H1 (cell line): Measurements from ENCODE around the gene STK39. TPM values are rescaled to one million over a fixed set of nuclear protein-coding genes. Genes with fewer than 3 reads are reported as not detected.

ENCODE experiments used
- CTCF ChIA-PET: fragments of 300-600 bp; sonication (Branson Sonifier 250); formaldehyde crosslinking; loops from one replicate; lab custom pipeline; 2021; ENCODE audit not compliant: partially characterized antibody; lab: Charles Lee
- POLR2A ChIA-PET: fragments of 300-600 bp; sonication (Branson Sonifier 250); formaldehyde crosslinking; loops from one replicate; lab custom pipeline; 2021; ENCODE audit warnings: inconsistent platforms; ENCODE audit not compliant: partially characterized antibody; lab: Charles Lee
- DNase-seq, 2 experiments: peaks; one replicate each; pipeline versions ENCODE4 v3.0.0 to v3.0.0-alpha.2; 2010 to 2022; ENCODE audit warnings: low spot score in 2 of 2, low read depth in 1 of 2, mixed read lengths in 1 of 2
- FAIRE-seq: peaks from 2 replicates; lab custom pipeline; 2011; peaks lifted over from hg19 to GRCh38; lab: Jason Lieb, UNC
- H2AFZ ChIP-seq: 2 replicates; pipeline ENCODE4 v1.8.1; 2012; ENCODE audit warnings: low read length, inconsistent platforms
- H2AK5ac ChIP-seq: 2 replicates; pipeline ENCODE4 v1.6.1; 2013; ENCODE audit warnings: low read depth, low read length
- H2BK120ac ChIP-seq: replicated peaks from 2 replicates; pipeline ENCODE3; 2013; ENCODE audit warnings: low read depth, low read length, inconsistent platforms
- H2BK12ac ChIP-seq: 2 replicates; pipeline ENCODE4 v1.6.1; 2013; ENCODE audit warnings: low read depth, low read length
- H2BK15ac ChIP-seq: 2 replicates; pipeline ENCODE4 v1.6.1; 2013; ENCODE audit warnings: low read length
- H2BK20ac ChIP-seq: 2 replicates; pipeline ENCODE4 v1.6.1; 2013; ENCODE audit warnings: low read length
- H2BK5ac ChIP-seq: 2 replicates; pipeline ENCODE4 v1.6.1; 2013; ENCODE audit warnings: low read depth, low read length
- H3K14ac ChIP-seq: 2 replicates; pipeline ENCODE4 v1.6.1; 2013; ENCODE audit warnings: inconsistent platforms; ENCODE audit not compliant: insufficient read length
- H3K18ac ChIP-seq: 2 replicates; pipeline ENCODE4 v1.6.1; 2013; ENCODE audit warnings: low read length; ENCODE audit errors: extremely low read depth
- H3K23ac ChIP-seq: 2 replicates; pipeline ENCODE4 v1.6.1; 2013; ENCODE audit warnings: inconsistent platforms; ENCODE audit not compliant: insufficient read length
- H3K23me2 ChIP-seq: 2 replicates; pipeline ENCODE4 v1.6.1; 2013; ENCODE audit warnings: low read depth, low read length
- H3K27ac ChIP-seq: 2 replicates; pipeline ENCODE4 v1.6.1; 2011; ENCODE audit warnings: low read depth, low read length, inconsistent platforms
- H3K27me3 ChIP-seq, 4 experiments: replicated peaks in 1 of 4; 1 replicate in 1 of 4; 2 replicates in 3 of 4; pipeline versions ENCODE4 v1.6.1 to v1.8.1; 2011 to 2013; ENCODE audit warnings: low read length in 3 of 4, mild to moderate bottlenecking in 3 of 4, inconsistent platforms in 2 of 4, mixed read lengths in 2 of 4, moderate library complexity in 1 of 4; ENCODE audit not compliant: control insufficient read depth in 3 of 4, insufficient read depth in 3 of 4; ENCODE audit errors: extremely low read depth in 1 of 4
- H3K36me3 ChIP-seq, 4 experiments: 2 replicates each; pipeline versions ENCODE4 v1.6.1 to v1.8.1; 2011 to 2013; ENCODE audit warnings: mild to moderate bottlenecking in 4 of 4, low read length in 3 of 4, moderate library complexity in 2 of 4, control low read depth in 1 of 4, inconsistent platforms in 1 of 4; ENCODE audit not compliant: insufficient read depth in 4 of 4, control insufficient read depth in 2 of 4
- H3K4ac ChIP-seq: replicated peaks from 2 replicates; pipeline ENCODE3; 2013; ENCODE audit warnings: low read length, low read depth, mixed read lengths, inconsistent platforms; ENCODE audit not compliant: insufficient read length
- H3K4me1 ChIP-seq, 4 experiments: replicated peaks in 1 of 4; 1 replicate in 1 of 4; 2 replicates in 3 of 4; pipeline versions ENCODE4 v1.6.1 to v1.8.1; 2011 to 2013; ENCODE audit warnings: low read length in 3 of 4, inconsistent platforms in 2 of 4, mixed read lengths in 1 of 4; ENCODE audit not compliant: insufficient read depth in 4 of 4, control insufficient read depth in 3 of 4
- H3K4me2 ChIP-seq, 2 experiments: 2 replicates each; pipeline versions ENCODE4 v1.6.1 to v1.8.1; 2011 to 2013; ENCODE audit warnings: low read depth in 2 of 2, low read length in 2 of 2, control low read depth in 1 of 2, inconsistent platforms in 1 of 2, mild to moderate bottlenecking in 1 of 2; ENCODE audit not compliant: insufficient read depth in 1 of 2
- H3K4me3 ChIP-seq, 4 experiments: fragments of 200-600, 300-600 bp in 1 of 4; sonication (generic), shearing (Covaris generic), sonication (Bioruptor Twin) in 1 of 4; 2 replicates each; pipeline versions ENCODE4 v1.5.1 to v1.8.1; 2011 to 2016; ENCODE audit warnings: low read length in 4 of 4, low read depth in 3 of 4, control low read depth in 2 of 4, inconsistent platforms in 2 of 4, mild to moderate bottlenecking in 2 of 4, mixed read lengths in 1 of 4, moderate library complexity in 1 of 4; ENCODE audit not compliant: insufficient read depth in 2 of 4; ENCODE audit errors: extremely low read depth in 1 of 4
- H3K56ac ChIP-seq: replicated peaks from 2 replicates; pipeline ENCODE3; 2013; ENCODE audit warnings: low read depth, mild to moderate bottlenecking, mixed read lengths, low read length, inconsistent platforms; ENCODE audit not compliant: insufficient read length
- H3K79me1 ChIP-seq: 2 replicates; pipeline ENCODE4 v1.6.1; 2013; ENCODE audit warnings: low read depth, low read length, control low read depth
- H3K79me2 ChIP-seq, 2 experiments: 2 replicates each; pipeline versions ENCODE4 v1.6.1 to v1.8.1; 2012 to 2013; ENCODE audit warnings: low read length in 2 of 2, mild to moderate bottlenecking in 2 of 2, inconsistent platforms in 1 of 2; ENCODE audit not compliant: insufficient read depth in 2 of 2, control insufficient read depth in 1 of 2
- H3K9ac ChIP-seq, 4 experiments: replicated peaks in 1 of 4; 1 replicate in 1 of 4; 2 replicates in 3 of 4; pipeline versions ENCODE4 v1.6.1 to v1.8.1; 2011 to 2013; ENCODE audit warnings: low read depth in 3 of 4, low read length in 3 of 4, control low read depth in 2 of 4, mild to moderate bottlenecking in 2 of 4, moderate library complexity in 2 of 4, inconsistent platforms in 1 of 4; ENCODE audit errors: extremely low read depth in 1 of 4
- H3K9me3 ChIP-seq, 2 experiments: 2 replicates each; pipeline versions ENCODE4 v1.6.1 to v1.8.1; 2012 to 2013; ENCODE audit warnings: mild to moderate bottlenecking in 2 of 2, moderate library complexity in 2 of 2, control low read depth in 1 of 2, inconsistent platforms in 1 of 2, low read depth in 1 of 2, low read length in 1 of 2, mixed read lengths in 1 of 2; ENCODE audit not compliant: insufficient read depth in 2 of 2
- H4K20me1 ChIP-seq, 2 experiments: replicated peaks in 1 of 2; 2 replicates each; pipeline versions ENCODE3 to v1.8.1; 2011 to 2013; ENCODE audit warnings: inconsistent platforms in 2 of 2, low read length in 2 of 2, mild to moderate bottlenecking in 1 of 2; ENCODE audit not compliant: insufficient read depth in 2 of 2, control insufficient read depth in 1 of 2
- H4K5ac ChIP-seq: 2 replicates; pipeline ENCODE4 v1.6.1; 2013; ENCODE audit warnings: low read length, low read depth, mixed read lengths, inconsistent platforms; ENCODE audit not compliant: insufficient read length
- H4K8ac ChIP-seq: 2 replicates; pipeline ENCODE4 v1.8.0; 2013; ENCODE audit warnings: mild to moderate bottlenecking, moderate library complexity, low read length, inconsistent platforms; ENCODE audit not compliant: insufficient read depth; ENCODE audit errors: extremely low read depth
- H4K91ac ChIP-seq: replicated peaks from 2 replicates; pipeline ENCODE3; 2013; ENCODE audit warnings: low read length, mixed read lengths, inconsistent platforms; ENCODE audit not compliant: insufficient read length
- CREB1 ChIP-seq: IDR thresholded peaks from 2 replicates; pipeline ENCODE4 v1.6.1; 2012; ENCODE audit warnings: inconsistent platforms
- ZNF274 ChIP-seq: IDR thresholded peaks from 2 replicates; pipeline ENCODE4 v1.7.0; 2012; ENCODE audit warnings: low read length, borderline replicate concordance; ENCODE audit errors: extremely low read depth
- WGBS, 2 experiments: shearing (Covaris generic) in 1 of 2; methylation state at CpG; one replicate each; pipeline versions ENCODE4 v1.1.6 to v1.1.7; 2013 to 2015; ENCODE audit warnings: low lambda C conversion rate in 2 of 2, mixed read lengths in 2 of 2, inconsistent platforms in 1 of 2, low coverage in 1 of 2, missing lambda C conversion rate in 1 of 2; ENCODE audit not compliant: insufficient replicate concordance in 2 of 2, insufficient coverage in 1 of 2, insufficient read length in 1 of 2; ENCODE audit errors: extremely low coverage in 1 of 2, missing lambda C conversion rate in 1 of 2; 5-methylcytosine and 5-hydroxymethylcytosine counted together
- polyA plus RNA-seq, 7 experiments: library from polyadenylated mRNA; depleted of rRNA in 3 of 7; stranded (reverse) in 5 of 7; unstranded in 2 of 7; fragments of >200 nt in 5 of 7; fragments of 200-250 nt in 2 of 7; gene quantifications; 1 replicate in 5 of 7; 2 replicates in 1 of 7; 4 replicates in 1 of 7; pipeline versions ENCODE4 v1.2.1 to v1.2.3, GENCODE V29; 2011 to 2013; ENCODE audit warnings: missing spikeins in 2 of 7, mixed read lengths in 2 of 7
- total RNA-seq: library from RNA; stranded (reverse); fragmentation: NEBNext Ultra II Directional; extraction: Animal tissue kit (Norgen Biotek cat#: 25700); gene quantifications from 2 replicates; pipeline ENCODE4 v1.2.1, GENCODE V29; 2021
- TF ChIP-seq, protein P1 (sequence below): IDR thresholded peaks from 2 replicates; pipeline ENCODE4 v1.6.1; 2012; ENCODE audit warnings: inconsistent platforms

Gene STK39
- total and polyA plus RNA-seq, 2 of the 8 experiments (the other 6 are each of a cell fraction or from before 2014, with no cell fraction given): 13.7 to 23.8 TPM

DNA sequence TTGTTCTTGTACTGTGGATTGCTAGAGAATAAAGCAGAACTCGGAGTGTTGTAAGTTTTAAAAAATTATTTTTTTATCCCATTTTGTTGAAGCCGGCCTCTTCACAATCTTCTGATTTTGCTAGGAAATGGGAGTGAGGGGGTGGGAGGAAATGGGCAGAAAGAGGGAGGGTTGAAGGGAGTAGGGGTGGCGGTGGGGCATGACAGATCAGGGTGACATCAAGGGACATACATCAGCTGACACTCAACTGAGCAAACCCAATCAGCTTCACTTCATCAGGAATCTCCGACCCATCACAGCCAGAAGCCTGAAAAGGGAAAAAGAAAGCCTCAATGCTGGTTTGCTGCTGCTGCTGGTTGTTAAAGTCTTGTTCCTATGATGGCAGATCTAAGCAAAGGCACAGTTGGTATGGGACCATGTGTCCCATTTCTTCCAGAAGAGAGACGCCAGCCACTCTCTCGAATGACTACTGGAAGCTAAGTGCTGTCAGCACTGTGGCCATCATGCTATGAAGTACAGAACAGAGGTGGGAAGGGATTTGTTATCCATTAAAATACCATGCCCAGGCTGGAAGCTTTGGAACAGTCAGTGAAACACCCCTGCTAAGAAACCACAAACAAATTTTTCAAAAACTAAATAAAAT lies 292.0 kb downstream of the STK39 start:
- Histone ChIP-seq H4K5ac (no peak overlapping the region), H4K20me1 (no peaks in the 10 kb centered on the region), H2BK15ac (no peak overlapping the region), H3K18ac (no peak overlapping the region), H2AK5ac (no peak overlapping the region), H3K23me2 (no peaks in the 10 kb centered on the region; the same call in 1 of the 2 replicates), H3K4ac (no peak overlapping the region), H2BK5ac (no peak overlapping the region), H2BK120ac (no peak overlapping the region), H3K56ac (no peak overlapping the region), H3K27ac (no peak overlapping the region), H3K36me3 (no peaks in the 10 kb centered on the region), H3K14ac (no peak overlapping the region), H3K27me3 (no peaks in the 10 kb centered on the region), H2BK20ac (no peak overlapping the region), H3K23ac (no peak overlapping the region), H3K9me3 (no peaks in the 10 kb centered on the region), H3K4me1 (no peaks in the 10 kb centered on the region), H3K79me2 (no peaks in the 10 kb centered on the region), H4K8ac (no peak overlapping the region), H2BK12ac (no peak overlapping the region), H2AFZ (no peak overlapping the region), H3K4me2 (no peak overlapping the region), H3K4me3 (no peak overlapping the region), H3K79me1 (no peaks in the 10 kb centered on the region), H3K9ac (no peak overlapping the region), H4K91ac (no peak overlapping the region)
- 90% methylated on average over 6 of the region's 6 CpGs; no CpG with 5 or more reads in 1 of the 2 experiments for WGBS, 2 experiments
- POLR2A ChIA-PET: interaction anchor here (0.9 kb wide), 1 partner anchor 9 kb away, joined by 3 read pairs; no protein-coding TSS in a partner anchor
- no peak for FAIRE-seq
- DNase-seq: no peak
- CTCF ChIA-PET: interaction anchor here (1.1 to 1.3 kb wide), 2 partner anchors 9 to 13 kb away, joined by 3 to 4 read pairs; no protein-coding TSS in a partner anchor
- TF ChIP-seq, protein P1, sequence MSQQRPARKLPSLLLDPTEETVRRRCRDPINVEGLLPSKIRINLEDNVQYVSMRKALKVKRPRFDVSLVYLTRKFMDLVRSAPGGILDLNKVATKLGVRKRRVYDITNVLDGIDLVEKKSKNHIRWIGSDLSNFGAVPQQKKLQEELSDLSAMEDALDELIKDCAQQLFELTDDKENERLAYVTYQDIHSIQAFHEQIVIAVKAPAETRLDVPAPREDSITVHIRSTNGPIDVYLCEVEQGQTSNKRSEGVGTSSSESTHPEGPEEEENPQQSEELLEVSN: no peak
- TF ChIP-seq ZNF274 (no peak), CREB1 (no peak)
